K562 (cell line): ENCODE measurements around the gene RBM22. TPM values are rescaled to one million over a fixed set of nuclear protein-coding genes. Genes with fewer than 3 reads are reported as not detected.
A peak's percentile ranks its signal among the peaks of the same experiment; 100 is the strongest.

Experiments
- ATAC-seq: fragments of 200-7000 bp; cut with Tn5 transposase; 3 replicates; pipeline ENCODE4 v1.9.1; 2020; ENCODE audit warnings: moderate library complexity
- BruUV-seq: library from RNA; stranded (reverse); fragments of 400-500 nt; replicated peaks from 2 replicates; lab custom pipeline; 2021; lab: Mats Ljungman, UMichigan
- CTCF ChIA-PET: fragments of 300-600 bp; formaldehyde crosslinking; extraction: SDS; loops from one replicate; lab custom pipeline; 2021; ENCODE audit warnings: low intra/inter-chr PET ratio; lab: Yijun Ruan, JAX
- POLR2A ChIA-PET: fragments of 300-600, 350-650 bp; sonication (Branson Sonifier 250); formaldehyde crosslinking; extraction: SDS; loops from one replicate; lab custom pipeline; 2021; ENCODE audit warnings: antibody characterized with exemption, inconsistent platforms; lab: Yijun Ruan, JAX
- DNase-seq, 4 experiments: peaks; one replicate each; pipeline versions ENCODE4 v3.0.0 to v3.0.0-alpha.2; 2011 to 2018; ENCODE audit warnings: low spot score in 3 of 4, mixed read lengths in 3 of 4; ENCODE audit errors: extremely low read depth in 1 of 4
- FAIRE-seq: peaks from 2 replicates; lab custom pipeline; 2011; peaks lifted over from hg19 to GRCh38; lab: Jason Lieb, UNC
- H2AFZ ChIP-seq: 2 replicates; pipeline ENCODE4 v1.6.0; 2011; ENCODE audit warnings: low read depth, low read length, control low read depth, inconsistent platforms
- H3K27ac ChIP-seq: fragments of 200-600 bp; 3 replicates; pipeline ENCODE4 v1.8.0; 2011; ENCODE audit warnings: low read depth, mild to moderate bottlenecking, control low read depth, inconsistent platforms, low read length, moderate library complexity, mixed read lengths; ENCODE audit errors: extremely low read depth
- H3K27me3 ChIP-seq, 2 experiments: fragments of 300-600 bp in 1 of 2; 2 replicates in 1 of 2; 3 replicates in 1 of 2; pipeline versions ENCODE4 v1.6.0 to v1.8.0; 2011; ENCODE audit warnings: inconsistent platforms in 2 of 2, low read length in 2 of 2, mild to moderate bottlenecking in 1 of 2, mixed read lengths in 1 of 2, moderate library complexity in 1 of 2; ENCODE audit not compliant: control insufficient read depth in 2 of 2, insufficient read depth in 2 of 2
- H3K36me3 ChIP-seq: fragments of 300-600 bp; 3 replicates; pipeline ENCODE4 v1.8.0; 2011; ENCODE audit warnings: mild to moderate bottlenecking, low read length, inconsistent platforms; ENCODE audit not compliant: control insufficient read depth, insufficient read depth
- H3K4me1 ChIP-seq, 2 experiments: fragments of 200-600 bp in 1 of 2; replicated peaks in 1 of 2; 2 replicates in 1 of 2; 3 replicates in 1 of 2; pipeline versions ENCODE4 v1.5.1 to v1.8.0; 2011; ENCODE audit warnings: inconsistent platforms in 2 of 2, low read length in 2 of 2, mild to moderate bottlenecking in 1 of 2, mixed read lengths in 1 of 2, moderate library complexity in 1 of 2; ENCODE audit not compliant: control insufficient read depth in 2 of 2, insufficient read depth in 2 of 2
- H3K4me2 ChIP-seq: 2 replicates; pipeline ENCODE4 v1.6.1; 2011; ENCODE audit warnings: low read length, control low read depth, inconsistent platforms, mixed read lengths; ENCODE audit not compliant: insufficient read depth
- H3K4me3 ChIP-seq: fragments of 200-600 bp; sonication (generic), shearing (Covaris generic); 2 replicates; pipeline ENCODE4 v1.5.1; 2016; ENCODE audit warnings: control low read depth, inconsistent platforms
- H3K79me2 ChIP-seq: fragments of 200-600 bp; 3 replicates; pipeline ENCODE4 v1.8.0; 2011; ENCODE audit warnings: low read length, inconsistent platforms; ENCODE audit not compliant: control insufficient read depth, insufficient read depth
- H3K9ac ChIP-seq, 2 experiments: 2 replicates each; pipeline versions ENCODE4 v1.6.0 to v1.6.1; 2011; ENCODE audit warnings: low read depth in 2 of 2, low read length in 2 of 2, control low read depth in 1 of 2, inconsistent platforms in 1 of 2, mild to moderate bottlenecking in 1 of 2, mixed read lengths in 1 of 2; ENCODE audit not compliant: insufficient read depth in 1 of 2
- H3K9me1 ChIP-seq: one replicate; pipeline ENCODE4 v1.6.0; 2011; ENCODE audit warnings: inconsistent platforms, mild to moderate bottlenecking, low read length, moderate library complexity; ENCODE audit not compliant: control insufficient read depth, insufficient read depth
- H3K9me3 ChIP-seq: replicated peaks from 2 replicates; pipeline ENCODE4 v1.5.1; 2011; ENCODE audit warnings: low read depth, low read length, inconsistent platforms; ENCODE audit not compliant: control insufficient read depth, insufficient read depth
- H4K20me1 ChIP-seq: replicated peaks from 2 replicates; pipeline ENCODE4 v1.6.1; 2011; ENCODE audit warnings: low read length, inconsistent platforms, mixed read lengths; ENCODE audit not compliant: control insufficient read depth, insufficient read depth
- CBFB ChIP-seq: sonication (generic); formaldehyde crosslinking; IDR thresholded peaks from 2 replicates; pipeline ENCODE4 v1.4.0; 2020; ENCODE audit warnings: mild to moderate bottlenecking, missing genetic modification reagents
- RAD21 ChIP-seq, 2 experiments: fragments of 250-450 bp in 1 of 2; fragments of 450-650 bp in 1 of 2; sonication (Bioruptor Pico) in 1 of 2; formaldehyde crosslinking in 1 of 2; IDR thresholded peaks in 1 of 2; conservative IDR thresholded peaks in 1 of 2; 2 replicates each; pipeline versions ENCODE4 v1.4.0 to v1.8.0; 2020 to 2022; ENCODE audit warnings: mild to moderate bottlenecking in 2 of 2, moderate library complexity in 1 of 2
- WGBS: fragments of 100-300 bp; shearing (Covaris generic); methylation state at CpG from one replicate; pipeline ENCODE4 v1.1.6; 2016; ENCODE audit warnings: low coverage, mixed read lengths; ENCODE audit not compliant: insufficient coverage; ENCODE audit errors: missing lambda C conversion rate; 5-methylcytosine and 5-hydroxymethylcytosine counted together
- in situ Hi-C: fragments of 300-500 bp; cut with MboI; formaldehyde crosslinking; loops from 4 replicates; pipeline ENCODE4 v1.15.0; 2018; ENCODE audit warnings: inconsistent platforms, mixed read lengths
- intact Hi-C: fragments of 100-400 bp; cut with micrococcal nuclease; formaldehyde crosslinking; loops from 2 replicates; pipeline ENCODE4 v1.14.2; 2022
- polyA plus RNA-seq, 8 experiments: library from polyadenylated mRNA; depleted of rRNA in 4 of 8; stranded (reverse) in 5 of 8; unstranded in 3 of 8; fragments of >200 nt; fragmentation: Nextera tagmentation in 2 of 8; fragmentation: Illumina TruSeq in 1 of 8; extraction: Ambion mirVana in 2 of 8; extraction: Trizol in 1 of 8; gene quantifications; 2 replicates each; pipeline versions ENCODE4 v1.2.1 to v1.2.3, GENCODE V29; 2011 to 2014; ENCODE audit warnings: inconsistent platforms in 1 of 8, missing spikeins in 1 of 8
- total RNA-seq, 7 experiments: library from RNA; depleted of rRNA in 6 of 7; stranded (reverse); fragments of >200 nt in 6 of 7; fragmentation: Illumina TruSeq in 2 of 7; extraction: Trizol in 2 of 7; gene quantifications; 2 replicates each; pipeline versions ENCODE4 v1.2.1 to v1.2.3, GENCODE V29; 2011 to 2021; ENCODE audit warnings: low replicate concordance in 1 of 7
- TF ChIP-seq, protein P1 (sequence below), 2 experiments: fragments of 450-650 bp; formaldehyde crosslinking in 1 of 2; IDR thresholded peaks; 2 replicates each; pipeline versions ENCODE4 v1.4.0 to v1.6.1; 2014 to 2020; ENCODE audit warnings: mild to moderate bottlenecking in 2 of 2, borderline replicate concordance in 1 of 2, low read depth in 1 of 2

The RBM22 gene
- total and polyA plus RNA-seq, 9 of the 15 experiments (the other 6 are each of a cell fraction or from before 2014, with no cell fraction given), result 31.3 to 82.2 (median 44.8) TPM

DNA sequence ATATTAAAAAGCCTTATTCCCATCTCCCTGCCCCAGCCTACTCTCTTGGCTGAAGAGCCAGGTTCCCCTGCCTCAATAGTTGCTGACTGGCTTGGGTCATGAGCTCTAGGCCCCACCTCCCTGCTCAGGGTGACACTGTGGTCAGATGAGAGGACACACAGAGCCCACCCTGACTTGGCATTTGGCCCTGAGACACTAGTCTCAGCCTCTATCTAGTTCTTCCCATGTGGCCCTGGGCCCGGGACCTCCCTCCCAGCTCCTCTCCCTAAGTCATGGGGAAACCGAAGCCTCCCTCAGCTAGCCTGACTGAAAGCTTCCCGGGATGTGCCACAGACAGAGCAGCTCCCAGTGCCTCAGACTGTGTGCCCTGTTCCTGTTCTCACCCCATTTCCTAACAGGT is 45.6 kb downstream of the RBM22 start (continued):
- TF ChIP-seq RAD21 (CRISPR knock-in tag; conservative IDR thresholded peaks at IDR 0.05 in 1 of 2, IDR thresholded peaks at IDR 0.05 in 1 of 2), result no peak

DNA sequence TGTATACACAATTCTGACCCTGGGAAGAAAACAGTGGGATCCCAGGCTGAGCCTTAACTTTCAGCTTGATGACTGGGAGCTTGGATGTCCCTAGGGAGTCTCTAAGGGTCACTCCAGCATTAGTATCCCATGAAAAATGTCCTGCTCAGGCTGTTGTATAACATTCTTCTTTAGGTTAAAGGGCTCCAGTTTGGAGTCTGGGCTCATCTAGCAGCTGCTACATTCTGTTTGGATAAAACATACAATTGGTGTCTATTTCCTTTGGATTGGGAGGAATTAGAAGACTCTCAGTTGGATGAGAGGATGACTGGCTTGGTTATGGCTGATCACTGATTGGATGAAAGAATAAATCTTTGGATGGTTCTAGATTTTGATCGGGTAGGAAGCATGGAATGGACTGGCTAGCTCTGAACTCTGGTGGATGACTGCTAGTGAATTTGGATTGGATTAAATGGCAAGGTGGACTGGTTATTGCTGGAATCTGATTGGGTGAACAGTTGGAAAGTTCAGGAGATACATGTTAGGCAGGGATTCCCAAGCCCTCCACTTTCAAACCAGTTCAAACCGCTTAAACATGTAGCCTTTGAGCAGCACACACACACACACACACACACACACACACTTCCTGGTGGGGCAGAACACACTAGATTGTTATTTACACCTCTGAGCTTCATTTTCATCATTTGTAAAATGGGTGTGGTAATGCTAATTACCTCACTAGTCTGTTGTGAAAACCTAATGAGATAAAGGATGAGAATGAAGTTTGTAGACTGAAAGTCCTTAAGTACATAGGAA is 46.9 kb downstream of the RBM22 start:
- TF ChIP-seq CBFB (CRISPR knock-in tag), result no peak
- TF ChIP-seq, protein P1, sequence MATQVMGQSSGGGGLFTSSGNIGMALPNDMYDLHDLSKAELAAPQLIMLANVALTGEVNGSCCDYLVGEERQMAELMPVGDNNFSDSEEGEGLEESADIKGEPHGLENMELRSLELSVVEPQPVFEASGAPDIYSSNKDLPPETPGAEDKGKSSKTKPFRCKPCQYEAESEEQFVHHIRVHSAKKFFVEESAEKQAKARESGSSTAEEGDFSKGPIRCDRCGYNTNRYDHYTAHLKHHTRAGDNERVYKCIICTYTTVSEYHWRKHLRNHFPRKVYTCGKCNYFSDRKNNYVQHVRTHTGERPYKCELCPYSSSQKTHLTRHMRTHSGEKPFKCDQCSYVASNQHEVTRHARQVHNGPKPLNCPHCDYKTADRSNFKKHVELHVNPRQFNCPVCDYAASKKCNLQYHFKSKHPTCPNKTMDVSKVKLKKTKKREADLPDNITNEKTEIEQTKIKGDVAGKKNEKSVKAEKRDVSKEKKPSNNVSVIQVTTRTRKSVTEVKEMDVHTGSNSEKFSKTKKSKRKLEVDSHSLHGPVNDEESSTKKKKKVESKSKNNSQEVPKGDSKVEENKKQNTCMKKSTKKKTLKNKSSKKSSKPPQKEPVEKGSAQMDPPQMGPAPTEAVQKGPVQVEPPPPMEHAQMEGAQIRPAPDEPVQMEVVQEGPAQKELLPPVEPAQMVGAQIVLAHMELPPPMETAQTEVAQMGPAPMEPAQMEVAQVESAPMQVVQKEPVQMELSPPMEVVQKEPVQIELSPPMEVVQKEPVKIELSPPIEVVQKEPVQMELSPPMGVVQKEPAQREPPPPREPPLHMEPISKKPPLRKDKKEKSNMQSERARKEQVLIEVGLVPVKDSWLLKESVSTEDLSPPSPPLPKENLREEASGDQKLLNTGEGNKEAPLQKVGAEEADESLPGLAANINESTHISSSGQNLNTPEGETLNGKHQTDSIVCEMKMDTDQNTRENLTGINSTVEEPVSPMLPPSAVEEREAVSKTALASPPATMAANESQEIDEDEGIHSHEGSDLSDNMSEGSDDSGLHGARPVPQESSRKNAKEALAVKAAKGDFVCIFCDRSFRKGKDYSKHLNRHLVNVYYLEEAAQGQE (IDR thresholded peaks at IDR 0.05; ENCODE audit: borderline replicate concordance), result peak; percentile 53
- TF ChIP-seq, protein P1 (CRISPR knock-in tag; IDR thresholded peaks at IDR 0.05; ENCODE audit: low read depth), result no peak
- TF ChIP-seq, all 486 proteins: peak for 1
- intact Hi-C loops, result no loop called here
- POLR2A ChIA-PET, result interaction anchor here (0.6 to 0.8 kb wide), 3 partner anchors 48 to 491 kb away, joined by 3 to 4 read pairs (median 3); no protein-coding TSS in a partner anchor
- H3K4me3 ChIP-seq, result no peak overlapping the region
- DNase-seq (no peak), ATAC-seq (no peak), FAIRE-seq (no peak)
- peaks cover 9 to 26% of the 10 kb centered on the region in 2 experiments; a peak in 4 of 5 replicates for H3K4me1 ChIP-seq
- H2AFZ ChIP-seq, result no peak overlapping the region
- H4K20me1 ChIP-seq, result peaks cover 6% of the 10 kb centered on the region; the same call in 1 of the 2 replicates
- no TSS peak for BruUV-seq
- no peak overlapping the region for H3K9ac ChIP-seq
- H3K27ac ChIP-seq, result no peak overlapping the region
- H3K4me2 ChIP-seq, result no peak overlapping the region
- H3K79me2 ChIP-seq, result no peaks in the 10 kb centered on the region
- no peaks in the 10 kb centered on the region for H3K9me3 ChIP-seq
- WGBS, result 3% methylated on average over 2 of the region's 2 CpGs
- no peaks in the 10 kb centered on the region for H3K36me3 ChIP-seq
- H3K27me3 ChIP-seq, result peaks cover 14 to 44% of the 10 kb centered on the region in 2 experiments
- no peaks in the 10 kb centered on the region for H3K9me1 ChIP-seq
- CTCF ChIA-PET, result no interaction called here
- in situ Hi-C loops, result loop anchor here (5.0 to 10.0 kb wide), 2 partner anchors 92 to 199 kb away; no protein-coding TSS in a partner anchor
